GM08714 (cell line): Measurements from ENCODE around the gene PPP1R15B.

ENCODE experiments used
- H3K4me3 ChIP-seq: fragments of 200-500 bp; sonication (Bioruptor generic); 2 replicates; pipeline ENCODE4 v1.5.1; 2014; ENCODE audit warnings: mild to moderate bottlenecking, low read length, inconsistent platforms
- ZNF274 ChIP-seq: IDR thresholded peaks from 2 replicates; pipeline ENCODE4 v1.6.1; 2012; ENCODE audit warnings: mild to moderate bottlenecking, low read depth, low read length

PPP1R15B gene

DNA sequence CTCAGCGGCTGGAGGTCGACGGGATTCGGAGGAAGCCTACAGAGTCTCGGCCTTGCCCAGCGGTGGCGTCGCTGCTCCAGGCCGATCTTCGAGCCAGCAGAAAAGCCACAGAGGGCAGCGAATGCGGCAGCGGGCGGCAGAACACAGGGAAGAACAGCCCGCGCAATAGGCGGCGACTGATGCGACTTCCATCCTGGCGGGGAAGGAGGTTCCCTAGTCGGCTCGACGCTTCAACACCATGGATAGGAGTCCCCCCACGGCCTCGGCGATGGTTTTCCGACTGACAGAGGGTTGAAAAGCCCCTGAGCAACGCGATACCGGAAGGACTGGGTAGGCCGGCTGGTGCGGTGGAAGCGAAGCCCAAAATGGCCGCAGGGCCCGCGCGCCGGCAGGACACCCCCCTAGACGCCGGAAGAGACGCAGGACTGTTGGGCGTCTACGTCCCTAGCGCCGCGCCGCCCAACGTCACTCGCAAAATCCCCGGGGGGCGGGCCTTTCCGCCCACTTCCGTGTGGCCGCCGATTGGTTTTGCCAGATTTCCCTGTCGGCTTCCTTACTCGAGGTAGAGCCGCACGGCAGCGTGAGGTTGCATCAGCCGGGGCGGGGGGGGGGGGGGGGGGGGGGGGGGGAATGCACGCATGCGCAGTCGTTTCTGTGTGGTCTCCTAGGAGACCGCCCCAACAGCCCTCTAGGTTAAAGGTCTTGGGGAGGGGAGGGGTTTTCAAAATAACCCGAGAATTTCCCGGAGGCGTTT lies at the start of gene PPP1R15B:
PPP1R15B (minus strand) TSS at position 367 of the 754 bp plus-strand sequence. CDS start 406 bp downstream, outside the sequence.
- TF ChIP-seq ZNF274 = no peak
- peak within 1 kb of the TSS; percentile 89 for H3K4me3 ChIP-seq

GRCh38 chr1:204460346-204460745 lies 48.7 kb upstream of the PPP1R15B start:
- no peak overlapping the region for H3K4me3 ChIP-seq
- TF ChIP-seq ZNF274 = no peak

DNA sequence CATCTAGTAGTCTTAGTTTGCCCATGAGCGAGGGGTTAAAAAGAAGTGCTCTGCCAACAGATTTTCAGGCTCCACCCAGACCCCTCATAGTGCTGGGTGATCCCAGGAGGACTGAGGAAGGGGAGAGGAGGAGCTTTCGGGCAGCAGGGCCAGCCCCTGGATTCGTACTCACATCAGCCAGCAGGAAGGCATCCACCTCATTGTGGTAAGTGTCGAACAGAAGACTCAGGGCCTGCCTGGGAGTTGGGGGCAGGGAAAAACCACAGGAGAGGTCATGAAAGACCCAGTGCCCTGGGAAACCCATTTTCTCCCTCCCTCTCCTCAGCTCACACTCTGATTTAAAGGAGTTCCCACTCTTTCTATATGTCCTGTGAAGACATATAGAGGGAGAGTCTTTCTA lies 48.1 kb upstream of the PPP1R15B start:
- H3K4me3 ChIP-seq = no peak overlapping the region
- TF ChIP-seq ZNF274 = no peak

DNA sequence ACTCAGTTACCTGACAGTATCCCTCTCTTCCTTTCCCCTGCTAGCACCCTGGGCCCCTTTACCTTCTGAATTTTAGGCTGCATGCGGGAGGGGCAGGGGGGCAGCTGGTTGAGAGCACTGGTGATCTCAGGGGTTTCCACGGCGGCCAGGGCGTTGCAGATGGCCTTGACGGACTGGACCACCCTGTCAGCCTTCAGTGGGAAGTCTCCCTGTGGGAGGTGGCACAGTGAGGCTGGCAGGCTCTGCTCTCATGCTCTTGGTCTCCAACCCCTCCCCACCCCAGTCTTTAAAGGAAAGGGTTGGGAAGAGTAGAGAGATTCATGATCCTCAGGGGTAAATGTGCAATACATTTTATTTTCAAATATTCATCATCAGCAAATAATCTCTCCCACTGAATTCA lies 46.0 kb upstream of the PPP1R15B start:
- no peak overlapping the region for H3K4me3 ChIP-seq
- no peak for TF ChIP-seq ZNF274

DNA sequence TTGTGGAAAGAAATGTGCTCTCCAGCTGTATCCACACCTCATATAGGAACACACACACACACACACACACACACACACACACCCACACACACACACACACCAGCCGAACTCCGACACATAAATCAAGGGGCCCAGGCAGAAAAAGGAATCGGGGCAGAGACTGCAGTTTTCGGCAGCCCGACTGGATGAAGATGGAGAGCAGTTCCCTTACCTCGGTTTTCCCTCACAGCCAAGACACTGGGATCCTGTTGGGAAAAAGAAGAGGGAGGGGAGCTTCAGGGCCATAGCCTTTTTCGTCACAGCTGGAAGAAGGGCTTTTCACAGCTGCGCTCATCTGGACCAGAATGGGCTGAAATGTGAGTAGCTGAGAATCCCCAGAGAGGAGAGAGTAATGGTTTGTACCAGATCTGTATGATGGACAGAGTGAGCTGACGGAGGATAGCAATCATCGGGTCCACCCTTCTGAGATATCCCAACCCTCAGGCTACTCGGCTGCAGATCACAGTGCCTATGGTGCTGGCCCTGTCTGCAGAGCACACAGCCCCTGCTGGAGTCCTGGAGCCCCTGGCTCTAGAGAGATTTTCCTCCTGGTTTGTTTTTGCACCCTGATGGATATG lies 45.3 kb upstream of the PPP1R15B start:
- TF ChIP-seq ZNF274 = no peak
- H3K4me3 ChIP-seq = no peak overlapping the region

GRCh38 chr1:204455831-204456145 lies 44.2 kb upstream of the PPP1R15B start:
- no peak overlapping the region for H3K4me3 ChIP-seq
- no peak for TF ChIP-seq ZNF274

DNA sequence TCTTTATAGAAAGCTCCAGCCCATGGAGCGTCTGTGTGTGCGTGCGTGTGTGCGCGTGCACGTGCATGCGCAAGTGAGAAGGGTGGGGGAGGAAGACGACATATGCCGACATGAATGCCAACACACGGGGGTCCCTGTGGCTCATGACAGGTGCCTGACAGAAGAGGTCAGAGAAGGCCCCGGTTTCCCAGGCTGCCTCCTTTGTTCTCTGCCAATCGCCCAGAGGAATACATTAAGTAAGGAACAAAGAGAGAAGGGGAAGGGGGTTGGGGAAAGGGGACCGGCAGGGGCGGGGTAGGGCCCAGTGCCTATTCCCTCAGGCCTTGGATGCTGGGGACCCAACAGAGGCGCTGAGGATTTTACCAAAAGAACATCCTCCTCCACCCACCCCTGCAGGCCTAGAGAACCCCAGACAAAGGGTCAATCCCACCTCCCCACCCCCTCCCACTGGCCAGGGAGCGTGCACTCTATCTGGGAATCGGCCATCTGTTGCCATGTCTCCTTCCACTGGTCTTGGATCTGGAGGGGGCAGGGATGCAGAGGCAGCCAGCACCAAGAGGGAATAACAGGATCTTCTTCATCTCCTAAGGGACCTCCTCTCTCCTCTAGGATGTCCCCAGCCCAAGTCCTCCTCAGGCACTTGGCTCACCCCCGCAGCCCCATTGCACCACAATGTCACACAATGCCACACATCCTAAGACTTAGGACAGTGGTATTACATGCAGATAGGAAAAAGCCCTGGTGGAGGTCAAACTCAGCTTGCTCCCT lies 43.6 kb upstream of the PPP1R15B start:
- TF ChIP-seq ZNF274 = no peak
- no peak overlapping the region for H3K4me3 ChIP-seq

DNA sequence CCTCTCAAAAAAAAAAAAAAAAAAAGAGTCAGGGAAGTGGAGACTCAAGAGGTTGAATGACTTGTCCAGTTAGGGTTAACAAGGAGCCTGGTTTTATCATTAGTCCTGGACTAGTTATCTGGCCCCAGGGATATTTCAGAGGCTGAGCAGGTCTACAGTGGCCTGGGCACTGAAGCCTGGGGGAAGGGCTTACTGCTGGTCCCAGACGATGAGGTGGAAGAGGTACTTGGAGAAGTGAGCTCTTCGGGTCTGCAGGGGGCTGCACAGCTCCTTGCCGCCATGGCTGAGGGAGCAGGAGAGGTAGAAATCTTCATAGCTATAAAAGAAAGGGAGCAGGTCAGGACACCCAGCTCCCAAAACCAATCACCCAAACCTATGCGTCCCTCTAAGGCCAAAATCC lies 42.9 kb upstream of the PPP1R15B start:
- H3K4me3 ChIP-seq = no peak overlapping the region
- TF ChIP-seq ZNF274 = no peak

- no peak for TF ChIP-seq ZNF274
- H3K4me3 ChIP-seq = no peak overlapping the region; the same call in 1 of the 2 replicates
Observed at GRCh38 chr1:204453141-204453772, 41.6 kb upstream of the PPP1R15B start.

GRCh38 chr1:204451352-204452124 lies 39.9 kb upstream of the PPP1R15B start:
- TF ChIP-seq ZNF274 = no peak
- no peak overlapping the region for H3K4me3 ChIP-seq

GRCh38 chr1:204450461-204451257 lies 39.0 kb upstream of the PPP1R15B start:
- H3K4me3 ChIP-seq = no peak overlapping the region
- no peak for TF ChIP-seq ZNF274

DNA sequence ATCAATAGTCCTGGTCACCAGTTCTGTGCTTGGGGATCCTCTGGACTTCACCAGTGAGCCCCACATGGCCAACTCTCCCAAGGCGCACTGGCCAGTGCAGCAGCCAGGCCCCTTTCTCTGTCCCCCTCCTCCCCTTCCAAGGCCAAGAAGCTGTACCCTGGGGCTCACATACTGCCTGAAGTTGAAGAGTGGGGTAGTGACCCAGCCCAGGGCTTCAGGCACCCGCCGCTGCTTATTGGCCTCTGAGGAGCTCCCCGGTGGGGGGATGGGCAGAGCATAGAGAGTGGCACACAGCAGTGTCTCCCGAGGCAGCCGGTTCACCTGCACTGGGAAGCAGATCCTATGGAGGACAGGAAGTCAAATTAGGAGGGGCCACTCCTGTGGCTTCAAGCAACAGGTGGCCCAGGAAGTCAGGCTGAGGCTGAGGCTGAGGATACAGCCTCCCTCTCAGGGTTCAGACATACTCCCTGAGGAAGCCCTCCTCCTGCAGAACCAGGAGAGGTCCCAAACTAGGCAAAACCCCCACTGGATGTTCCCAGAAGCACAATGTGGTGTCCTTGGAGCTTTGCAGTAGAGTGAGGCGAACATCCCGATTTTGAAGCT lies 38.2 kb upstream of the PPP1R15B start:
- H3K4me3 ChIP-seq = no peak overlapping the region
- TF ChIP-seq ZNF274 = no peak
